Prostate gland (tissue), 2 donors: Measurements from ENCODE around the gene PSMG4.

Experiments
- POLR2A ChIP-seq: fragments of 450-650 bp; IDR thresholded peaks from one replicate; pipeline ENCODE4 v1.6.1; 2016; ENCODE audit warnings: antibody characterized with exemption, mild to moderate bottlenecking
- POLR2AphosphoS5 ChIP-seq: sonication (generic); formaldehyde crosslinking; IDR thresholded peaks from one replicate; pipeline ENCODE4 v1.6.1; 2017; ENCODE audit warnings: antibody characterized with exemption
- TF ChIP-seq, protein P1 (sequence below), 4 experiments: fragments of 200-600 bp in 2 of 4; fragments of 450-650 bp in 2 of 4; sonication (generic) in 2 of 4; IDR thresholded peaks; 1 replicate in 3 of 4; 2 replicates in 1 of 4; pipeline ENCODE4 v1.5.1; 2016 to 2019; ENCODE audit warnings: antibody characterized with exemption in 4 of 4, mild to moderate bottlenecking in 2 of 4, moderate library complexity in 2 of 4

DNA sequence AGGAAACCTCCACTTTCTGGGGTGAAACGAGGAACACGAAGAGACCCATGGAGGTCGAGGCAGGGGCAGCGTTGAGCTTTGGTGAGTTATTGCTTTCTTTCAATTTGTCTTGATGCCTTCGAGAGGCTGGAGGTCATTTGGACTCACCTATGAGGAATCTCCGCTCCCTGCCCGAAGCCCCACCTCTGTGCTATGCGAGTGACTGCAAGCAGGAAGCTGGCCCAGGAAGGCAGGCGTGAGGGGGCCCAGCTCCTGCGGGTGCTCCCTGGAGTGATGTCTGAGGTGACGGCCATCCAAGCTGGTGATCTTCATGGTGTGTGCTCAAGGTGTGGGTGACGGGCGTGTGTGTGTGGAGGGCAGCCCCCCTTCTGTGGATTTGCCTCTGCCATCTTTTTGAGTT is 13.0 kb downstream of the PSMG4 start:
- TF ChIP-seq, protein P1, sequence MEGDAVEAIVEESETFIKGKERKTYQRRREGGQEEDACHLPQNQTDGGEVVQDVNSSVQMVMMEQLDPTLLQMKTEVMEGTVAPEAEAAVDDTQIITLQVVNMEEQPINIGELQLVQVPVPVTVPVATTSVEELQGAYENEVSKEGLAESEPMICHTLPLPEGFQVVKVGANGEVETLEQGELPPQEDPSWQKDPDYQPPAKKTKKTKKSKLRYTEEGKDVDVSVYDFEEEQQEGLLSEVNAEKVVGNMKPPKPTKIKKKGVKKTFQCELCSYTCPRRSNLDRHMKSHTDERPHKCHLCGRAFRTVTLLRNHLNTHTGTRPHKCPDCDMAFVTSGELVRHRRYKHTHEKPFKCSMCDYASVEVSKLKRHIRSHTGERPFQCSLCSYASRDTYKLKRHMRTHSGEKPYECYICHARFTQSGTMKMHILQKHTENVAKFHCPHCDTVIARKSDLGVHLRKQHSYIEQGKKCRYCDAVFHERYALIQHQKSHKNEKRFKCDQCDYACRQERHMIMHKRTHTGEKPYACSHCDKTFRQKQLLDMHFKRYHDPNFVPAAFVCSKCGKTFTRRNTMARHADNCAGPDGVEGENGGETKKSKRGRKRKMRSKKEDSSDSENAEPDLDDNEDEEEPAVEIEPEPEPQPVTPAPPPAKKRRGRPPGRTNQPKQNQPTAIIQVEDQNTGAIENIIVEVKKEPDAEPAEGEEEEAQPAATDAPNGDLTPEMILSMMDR (IDR thresholded peaks at IDR 0.05), result no peak
- TF ChIP-seq POLR2A (no peak), POLR2AphosphoS5 (no peak)
